ENCODE results near the gene RAI1. TPM values are rescaled to one million over a fixed set of nuclear protein-coding genes. Genes with fewer than 3 reads are reported as not detected.

Gene RAI1
- total and polyA plus RNA-seq, 2 donors: 4.3 to 10.9 TPM

DNA sequence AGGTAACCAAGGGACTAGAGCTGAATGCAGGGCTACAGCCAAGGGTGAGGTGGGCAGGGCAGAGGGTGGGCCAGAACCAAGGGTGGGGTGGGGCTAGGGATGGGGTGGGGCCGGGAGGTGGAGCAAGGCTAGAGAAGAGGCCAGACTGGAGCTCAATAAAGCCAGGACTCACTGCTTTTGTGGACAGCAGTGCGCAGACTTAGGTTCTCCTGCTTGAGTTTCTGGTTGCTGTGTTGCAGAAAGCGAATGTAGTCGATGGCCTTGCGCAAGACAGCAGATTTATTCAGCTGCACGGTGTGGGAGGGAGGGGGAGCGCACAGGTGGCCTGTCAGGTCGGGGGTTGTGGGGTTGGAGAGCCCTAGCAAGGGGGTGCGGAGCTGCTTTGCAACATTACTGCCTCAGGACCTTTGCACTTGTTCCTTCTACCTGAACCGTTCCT is 136.8 kb downstream of the RAI1 start:
- Histone ChIP-seq H3K4me1 (ENCODE audit: control insufficient read depth in 2 of 2, insufficient read depth in 2 of 2, low read length in 2 of 2) (peaks cover 27 to 44% of the 10 kb centered on the region in 2 donors), H3K27ac (ENCODE audit: low read depth in 1 of 2, low read length in 1 of 2) (no peak overlapping the region), H3K27me3 (ENCODE audit: control insufficient read depth in 2 of 2, insufficient read depth in 1 of 2, low read length in 1 of 2) (no peaks in the 10 kb centered on the region), H3K36me3 (ENCODE audit: control insufficient read depth in 2 of 2, insufficient read depth in 2 of 2, low read length in 1 of 2) (peaks cover 73 to 75% of the 10 kb centered on the region in 2 donors), H3K9me3 (ENCODE audit: control insufficient read depth in 2 of 2, insufficient read depth in 1 of 2, low read length in 1 of 2) (no peaks in the 10 kb centered on the region), H3K4me3 (ENCODE audit: low read length in 2 of 2) (no peak overlapping the region)
- DNase-seq (ENCODE audit: low read depth in 6 of 9, low spot score in 9 of 9): no peak
- 87% methylated on average over 10 of the region's 10 CpGs for WGBS

- Histone ChIP-seq H3K9me3 (ENCODE audit: control insufficient read depth in 2 of 2, insufficient read depth in 1 of 2, low read length in 1 of 2) (no peaks in the 10 kb centered on the region), H3K4me3 (ENCODE audit: low read length in 2 of 2) (no peak overlapping the region), H3K27me3 (ENCODE audit: control insufficient read depth in 2 of 2, insufficient read depth in 1 of 2, low read length in 1 of 2) (no peaks in the 10 kb centered on the region), H3K27ac (ENCODE audit: low read depth in 1 of 2, low read length in 1 of 2) (no peak overlapping the region), H3K36me3 (ENCODE audit: control insufficient read depth in 2 of 2, insufficient read depth in 2 of 2, low read length in 1 of 2) (peaks cover 63 to 65% of the 10 kb centered on the region in 2 donors), H3K4me1 (ENCODE audit: control insufficient read depth in 2 of 2, insufficient read depth in 2 of 2, low read length in 2 of 2) (peaks cover 34 to 51% of the 10 kb centered on the region in 2 donors)
- 96% methylated on average over 12 of the region's 12 CpGs for WGBS
- no peak for DNase-seq (ENCODE audit: low read depth in 6 of 9, low spot score in 9 of 9)
Observed at GRCh38 chr17:17819111-17819510, 137.9 kb downstream of the RAI1 start.

GRCh38 chr17:17819561-17819995 is 138.3 kb downstream of the RAI1 start:
- H3K27ac ChIP-seq (ENCODE audit: low read depth in 1 of 2, low read length in 1 of 2): no peak overlapping the region
- H3K4me1 ChIP-seq (ENCODE audit: control insufficient read depth in 2 of 2, insufficient read depth in 2 of 2, low read length in 2 of 2): peaks cover 38 to 56% of the 10 kb centered on the region in 2 donors
- H3K4me3 ChIP-seq (ENCODE audit: low read length in 2 of 2): no peak overlapping the region
- DNase-seq (ENCODE audit: low read depth in 6 of 9, low spot score in 9 of 9): no peak
- H3K27me3 ChIP-seq (ENCODE audit: control insufficient read depth in 2 of 2, insufficient read depth in 1 of 2, low read length in 1 of 2): no peaks in the 10 kb centered on the region
- no peaks in the 10 kb centered on the region for H3K9me3 ChIP-seq (ENCODE audit: control insufficient read depth in 2 of 2, insufficient read depth in 1 of 2, low read length in 1 of 2)
- H3K36me3 ChIP-seq (ENCODE audit: control insufficient read depth in 2 of 2, insufficient read depth in 2 of 2, low read length in 1 of 2): peaks cover 59 to 60% of the 10 kb centered on the region in 2 donors
- WGBS: 94% methylated on average over 12 of the region's 12 CpGs

DNA sequence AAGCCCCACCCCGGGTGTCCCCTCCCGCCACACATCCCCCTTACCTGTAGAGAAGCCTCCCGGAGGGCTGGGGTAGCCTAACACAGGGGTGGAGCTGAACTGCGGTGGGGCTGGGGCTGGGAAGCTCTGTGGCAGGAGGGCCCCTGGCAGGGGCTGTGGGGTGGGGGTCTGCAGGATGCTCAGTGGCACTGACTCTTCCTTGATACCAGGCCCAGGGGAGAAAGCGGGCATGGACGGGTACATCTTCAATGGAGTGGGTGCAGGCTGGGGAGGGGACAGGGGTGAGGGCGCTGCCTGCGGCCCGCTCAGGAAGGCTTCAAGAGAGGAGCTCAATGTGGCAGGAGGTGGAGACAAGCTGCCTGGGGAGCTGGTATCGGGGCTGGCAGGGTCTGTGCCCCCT is 138.8 kb downstream of the RAI1 start:
- H3K4me1 ChIP-seq (ENCODE audit: control insufficient read depth in 2 of 2, insufficient read depth in 2 of 2, low read length in 2 of 2): peaks cover 43 to 60% of the 10 kb centered on the region in 2 donors
- DNase-seq (ENCODE audit: low read depth in 6 of 9, low spot score in 9 of 9): no peak
- no peaks in the 10 kb centered on the region for H3K27me3 ChIP-seq (ENCODE audit: control insufficient read depth in 2 of 2, insufficient read depth in 1 of 2, low read length in 1 of 2)
- no peak overlapping the region for H3K27ac ChIP-seq (ENCODE audit: low read depth in 1 of 2, low read length in 1 of 2)
- 93% methylated on average over 10 of the region's 10 CpGs for WGBS
- H3K36me3 ChIP-seq (ENCODE audit: control insufficient read depth in 2 of 2, insufficient read depth in 2 of 2, low read length in 1 of 2): peaks cover 54 to 55% of the 10 kb centered on the region in 2 donors
- no peak overlapping the region for H3K4me3 ChIP-seq (ENCODE audit: low read length in 2 of 2)
- H3K9me3 ChIP-seq (ENCODE audit: control insufficient read depth in 2 of 2, insufficient read depth in 1 of 2, low read length in 1 of 2): no peaks in the 10 kb centered on the region

GRCh38 chr17:17820463-17821158 is 139.4 kb downstream of the RAI1 start:
- H3K4me1 ChIP-seq (ENCODE audit: control insufficient read depth in 2 of 2, insufficient read depth in 2 of 2, low read length in 2 of 2): peaks cover 46 to 66% of the 10 kb centered on the region in 2 donors
- peaks cover 48 to 50% of the 10 kb centered on the region in 2 donors for H3K36me3 ChIP-seq (ENCODE audit: control insufficient read depth in 2 of 2, insufficient read depth in 2 of 2, low read length in 1 of 2)
- no peaks in the 10 kb centered on the region for H3K9me3 ChIP-seq (ENCODE audit: control insufficient read depth in 2 of 2, insufficient read depth in 1 of 2, low read length in 1 of 2)
- WGBS: 96% methylated on average over 7 of the region's 7 CpGs
- no peak overlapping the region for H3K27ac ChIP-seq (ENCODE audit: low read depth in 1 of 2, low read length in 1 of 2)
- H3K4me3 ChIP-seq (ENCODE audit: low read length in 2 of 2): no peak overlapping the region
- H3K27me3 ChIP-seq (ENCODE audit: control insufficient read depth in 2 of 2, insufficient read depth in 1 of 2, low read length in 1 of 2): no peaks in the 10 kb centered on the region
- no peak for DNase-seq (ENCODE audit: low read depth in 6 of 9, low spot score in 9 of 9)

- Histone ChIP-seq H3K4me1 (ENCODE audit: control insufficient read depth in 2 of 2, insufficient read depth in 2 of 2, low read length in 2 of 2) (peaks cover 56 to 82% of the 10 kb centered on the region in 2 donors), H3K36me3 (ENCODE audit: control insufficient read depth in 2 of 2, insufficient read depth in 2 of 2, low read length in 1 of 2) (peaks cover 35 to 36% of the 10 kb centered on the region in 2 donors), H3K9me3 (ENCODE audit: control insufficient read depth in 2 of 2, insufficient read depth in 1 of 2, low read length in 1 of 2) (no peaks in the 10 kb centered on the region), H3K27ac (ENCODE audit: low read depth in 1 of 2, low read length in 1 of 2) (no peak overlapping the region), H3K27me3 (ENCODE audit: control insufficient read depth in 2 of 2, insufficient read depth in 1 of 2, low read length in 1 of 2) (no peaks in the 10 kb centered on the region), H3K4me3 (ENCODE audit: low read length in 2 of 2) (peak overlapping the region in 1 of 2 donors; percentile 65)
- WGBS: 68% methylated on average over 1 of the region's 1 CpG
- DNase-seq (ENCODE audit: low read depth in 6 of 9, low spot score in 9 of 9): no peak
Observed at GRCh38 chr17:17822189-17822588, 140.9 kb downstream of the RAI1 start.

DNA sequence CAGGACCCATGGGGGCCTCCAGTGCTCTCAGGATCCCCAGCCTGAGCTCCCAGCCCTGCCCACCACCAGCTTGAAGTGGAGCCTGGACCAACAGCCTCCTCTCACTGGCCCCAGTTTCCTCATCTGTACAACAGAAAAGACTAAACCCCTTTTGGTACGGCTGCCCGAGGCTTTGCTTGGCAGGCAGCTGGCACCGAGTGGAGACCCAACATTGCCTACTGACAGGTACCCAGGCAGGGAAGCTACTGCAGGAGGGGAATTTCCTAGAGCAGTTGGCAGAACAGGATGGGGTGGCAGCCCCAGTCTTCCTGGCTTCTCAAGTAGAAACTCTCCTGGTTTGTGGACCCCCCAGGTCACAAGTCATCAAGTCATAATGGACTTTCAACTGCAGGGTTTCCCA is 141.4 kb downstream of the RAI1 start:
- Histone ChIP-seq H3K4me3 (ENCODE audit: low read length in 2 of 2) (peak overlapping the region; percentile 54 to 65), H3K27me3 (ENCODE audit: control insufficient read depth in 2 of 2, insufficient read depth in 1 of 2, low read length in 1 of 2) (no peaks in the 10 kb centered on the region), H3K9me3 (ENCODE audit: control insufficient read depth in 2 of 2, insufficient read depth in 1 of 2, low read length in 1 of 2) (no peaks in the 10 kb centered on the region), H3K27ac (ENCODE audit: low read depth in 1 of 2, low read length in 1 of 2) (no peak overlapping the region), H3K36me3 (ENCODE audit: control insufficient read depth in 2 of 2, insufficient read depth in 2 of 2, low read length in 1 of 2) (peaks cover 31 to 32% of the 10 kb centered on the region in 2 donors), H3K4me1 (ENCODE audit: control insufficient read depth in 2 of 2, insufficient read depth in 2 of 2, low read length in 2 of 2) (peaks cover 57 to 86% of the 10 kb centered on the region in 2 donors)
- WGBS: 50% methylated on average over 3 of the region's 3 CpGs
- DNase-seq (ENCODE audit: low read depth in 6 of 9, low spot score in 9 of 9): no peak

GRCh38 chr17:17823433-17824118 is 142.3 kb downstream of the RAI1 start:
- no peaks in the 10 kb centered on the region for H3K9me3 ChIP-seq (ENCODE audit: control insufficient read depth in 2 of 2, insufficient read depth in 1 of 2, low read length in 1 of 2)
- H3K27ac ChIP-seq (ENCODE audit: low read depth in 1 of 2, low read length in 1 of 2): peak overlapping the region; percentile 67 to 90
- 2% methylated on average over 68 of the region's 69 CpGs for WGBS
- H3K4me1 ChIP-seq (ENCODE audit: control insufficient read depth in 2 of 2, insufficient read depth in 2 of 2, low read length in 2 of 2): peaks cover 57 to 89% of the 10 kb centered on the region in 2 donors
- no peaks in the 10 kb centered on the region for H3K27me3 ChIP-seq (ENCODE audit: control insufficient read depth in 2 of 2, insufficient read depth in 1 of 2, low read length in 1 of 2)
- DNase-seq (ENCODE audit: low read depth in 6 of 9, low spot score in 9 of 9): peak in 6 of 9 donors; percentile 65 to 88 (median 80)
- peaks cover 23 to 31% of the 10 kb centered on the region in 2 donors for H3K36me3 ChIP-seq (ENCODE audit: control insufficient read depth in 2 of 2, insufficient read depth in 2 of 2, low read length in 1 of 2)
- peak overlapping the region; percentile 54 to 65 for H3K4me3 ChIP-seq (ENCODE audit: low read length in 2 of 2)

- Histone ChIP-seq H3K27me3 (ENCODE audit: control insufficient read depth in 2 of 2, insufficient read depth in 1 of 2, low read length in 1 of 2) (no peaks in the 10 kb centered on the region), H3K36me3 (ENCODE audit: control insufficient read depth in 2 of 2, insufficient read depth in 2 of 2, low read length in 1 of 2) (peaks cover 16 to 27% of the 10 kb centered on the region in 2 donors), H3K4me3 (ENCODE audit: low read length in 2 of 2) (peak overlapping the region; percentile 41 to 54), H3K27ac (ENCODE audit: low read depth in 1 of 2, low read length in 1 of 2) (peak overlapping the region; percentile 67 to 90), H3K4me1 (ENCODE audit: control insufficient read depth in 2 of 2, insufficient read depth in 2 of 2, low read length in 2 of 2) (peaks cover 57 to 89% of the 10 kb centered on the region in 2 donors), H3K9me3 (ENCODE audit: control insufficient read depth in 2 of 2, insufficient read depth in 1 of 2, low read length in 1 of 2) (no peaks in the 10 kb centered on the region)
- no peak for DNase-seq (ENCODE audit: low read depth in 6 of 9, low spot score in 9 of 9)
- WGBS: 26% methylated on average over 11 of the region's 11 CpGs
Observed at GRCh38 chr17:17824119-17824782, 143.0 kb downstream of the RAI1 start.
